HFFc6 (cell line): ENCODE measurements around the gene MRGPRG. TPM values are rescaled to one million over a fixed set of nuclear protein-coding genes. Genes with fewer than 3 reads are reported as not detected.

ENCODE experiments used
- DNase-seq: peaks from one replicate; pipeline ENCODE4 v3.0.0-alpha.2; 2018
- H3K27ac Mint-ChIP-seq: 2 replicates; pipeline ENCODE4 v1.8.0; 2020; ENCODE audit warnings: mild to moderate bottlenecking, mixed read lengths
- H3K27me3 Mint-ChIP-seq: 2 replicates; pipeline ENCODE4 v1.8.0; 2021; ENCODE audit warnings: mild to moderate bottlenecking, moderate library complexity, mixed read lengths; ENCODE audit not compliant: insufficient read depth
- H3K36me3 Mint-ChIP-seq: 2 replicates; pipeline ENCODE4 v1.8.0; 2021; ENCODE audit warnings: low read depth, mixed read lengths
- H3K4me1 Mint-ChIP-seq: 2 replicates; pipeline ENCODE4 v1.8.0; 2020; ENCODE audit warnings: low read depth, mixed read lengths
- H3K4me3 Mint-ChIP-seq: 2 replicates; pipeline ENCODE4 v1.8.0; 2020; ENCODE audit warnings: mild to moderate bottlenecking, moderate library complexity, mixed read lengths
- H3K9me3 Mint-ChIP-seq: 2 replicates; pipeline ENCODE4 v1.8.0; 2020; ENCODE audit warnings: mild to moderate bottlenecking, mixed read lengths
- CTCF ChIP-seq: fragments of 200-600 bp; sonication (generic); IDR thresholded peaks from 2 replicates; pipeline ENCODE4 v1.5.0; 2021; ENCODE audit warnings: antibody characterized with exemption, mild to moderate bottlenecking
- total RNA-seq, 6 experiments: library from RNA; stranded (reverse); fragmentation: NEBNext Ultra II Directional; extraction: Animal tissue kit (Norgen Biotek cat#: 25700); gene quantifications; 2 replicates in 1 of 6; 3 replicates in 5 of 6; pipeline ENCODE4 v1.2.3, GENCODE V29; 2021

MRGPRG gene
- total RNA-seq, 6 experiments from 2014 or later, result not detected

GRCh38 chr11:3237119-3237518, 18.5 kb upstream of the MRGPRG start:
- Mint-ChIP-seq H3K4me3 (no peak overlapping the region), H3K9me3 (no peaks in the 10 kb centered on the region), H3K36me3 (no peaks in the 10 kb centered on the region), H3K27me3 (peaks cover 48% of the 10 kb centered on the region), H3K27ac (no peak overlapping the region), H3K4me1 (peaks cover 4% of the 10 kb centered on the region; the same call in 1 of the 2 replicates)
- DNase-seq, result no peak
- no peak for TF ChIP-seq CTCF

GRCh38 chr11:3234846-3235245, 16.2 kb upstream of the MRGPRG start:
- TF ChIP-seq CTCF, result no peak
- H3K27me3 Mint-ChIP-seq, result peaks cover 42% of the 10 kb centered on the region

GRCh38 chr11:3232956-3233355, 14.3 kb upstream of the MRGPRG start:
- H3K9me3 Mint-ChIP-seq, result no peaks in the 10 kb centered on the region
- H3K4me1 Mint-ChIP-seq, result peaks cover 7% of the 10 kb centered on the region; the same call in 1 of the 2 replicates
- DNase-seq, result no peak
- no peak for TF ChIP-seq CTCF
- no peak overlapping the region for H3K4me3 Mint-ChIP-seq
- H3K36me3 Mint-ChIP-seq, result no peaks in the 10 kb centered on the region
- H3K27ac Mint-ChIP-seq, result no peak overlapping the region
- peaks cover 39% of the 10 kb centered on the region for H3K27me3 Mint-ChIP-seq

More at GRCh38 chr11:3234846-3235245, 16.2 kb upstream of the MRGPRG start:
- DNase-seq, result no peak
- Mint-ChIP-seq H3K27ac (no peak overlapping the region), H3K4me3 (no peak overlapping the region), H3K9me3 (no peaks in the 10 kb centered on the region), H3K4me1 (peaks cover 7% of the 10 kb centered on the region; the same call in 1 of the 2 replicates), H3K36me3 (no peaks in the 10 kb centered on the region)

- no peak for DNase-seq
- Mint-ChIP-seq H3K36me3 (no peaks in the 10 kb centered on the region), H3K4me3 (no peak within 1 kb of the TSS), H3K27me3 (peaks cover 39% of the 10 kb centered on the region), H3K27ac (no peak within 1 kb of the TSS), H3K4me1 (peaks cover 7% of the 10 kb centered on the region; the same call in 1 of the 2 replicates), H3K9me3 (no peaks in the 10 kb centered on the region)
- no peak for TF ChIP-seq CTCF
Measured at GRCh38 chr11:3231851-3232744, 13.5 kb upstream of the MRGPRG start, which contains the start of gene MRGPRE. Gene MRGPRE, minus strand, starts transcription at chr11:3232417. Its CDS starts 3,618 bp downstream, at chr11:3228799.

- DNase-seq, result no peak
- H3K36me3 Mint-ChIP-seq, result no peaks in the 10 kb centered on the region
- TF ChIP-seq CTCF, result no peak
- no peak overlapping the region for H3K4me3 Mint-ChIP-seq
- peaks cover 33% of the 10 kb centered on the region for H3K27me3 Mint-ChIP-seq
- H3K4me1 Mint-ChIP-seq, result peaks cover 7% of the 10 kb centered on the region; the same call in 1 of the 2 replicates
- no peak overlapping the region for H3K27ac Mint-ChIP-seq
- H3K9me3 Mint-ChIP-seq, result no peaks in the 10 kb centered on the region
Measured at GRCh38 chr11:3231550-3231850, 12.9 kb upstream of the MRGPRG start.
